D341Med (cell line): Measurements from ENCODE around the gene RASSF4.

ENCODE experiments used
- DNase-seq: peaks from one replicate; pipeline ENCODE4 v3.0.0; 2012; ENCODE audit warnings: low spot score

Gene RASSF4

GRCh38 chr10:44959247-44960087 is at the start of gene RASSF4:
Gene RASSF4, plus strand, starts transcription at chr10:44959802. Its CDS starts 10,401 bp downstream, at chr10:44970203.
- peak; percentile 100 for DNase-seq

GRCh38 chr10:44909910-44910309 is 49.7 kb upstream of the RASSF4 start:
- no peak for DNase-seq

GRCh38 chr10:44910602-44911001 is 49.0 kb upstream of the RASSF4 start:
- DNase-seq: no peak

- no peak for DNase-seq
Measured at GRCh38 chr10:44911081-44911540, 48.5 kb upstream of the RASSF4 start, which contains the start of gene TMEM72. Gene TMEM72, plus strand, starts transcription at chr10:44911337. Its CDS starts 176 bp downstream, at chr10:44911513.

GRCh38 chr10:44911951-44912350 is 47.7 kb upstream of the RASSF4 start:
- DNase-seq: no peak

- DNase-seq: no peak
Measured at GRCh38 chr10:44913350-44914081, 46.1 kb upstream of the RASSF4 start.

GRCh38 chr10:44914891-44915290 is 44.7 kb upstream of the RASSF4 start:
- no peak for DNase-seq

GRCh38 chr10:44916429-44916828 is 43.2 kb upstream of the RASSF4 start:
- DNase-seq: no peak

- no peak for DNase-seq
Measured at GRCh38 chr10:44917848-44918247, 41.8 kb upstream of the RASSF4 start.

- DNase-seq: no peak
Measured at GRCh38 chr10:44920252-44920651, 39.4 kb upstream of the RASSF4 start.

- DNase-seq: no peak
Measured at GRCh38 chr10:44921061-44921460, 38.5 kb upstream of the RASSF4 start.

GRCh38 chr10:44921506-44921905 is 38.1 kb upstream of the RASSF4 start:
- no peak for DNase-seq

- no peak for DNase-seq
Measured at GRCh38 chr10:44922021-44922420, 37.6 kb upstream of the RASSF4 start.

GRCh38 chr10:44922796-44923545 is 36.6 kb upstream of the RASSF4 start:
- no peak for DNase-seq

- no peak for DNase-seq
Measured at GRCh38 chr10:44923611-44924010, 36.0 kb upstream of the RASSF4 start.

- peak; percentile 22 for DNase-seq
Measured at GRCh38 chr10:44924261-44925040, 35.2 kb upstream of the RASSF4 start.

- no peak for DNase-seq
Measured at GRCh38 chr10:44925224-44925623, 34.4 kb upstream of the RASSF4 start.

- DNase-seq: no peak
Measured at GRCh38 chr10:44925811-44926750, 33.5 kb upstream of the RASSF4 start.

- DNase-seq: no peak
Measured at GRCh38 chr10:44926751-44927351, 32.8 kb upstream of the RASSF4 start.

- DNase-seq: no peak
Measured at GRCh38 chr10:44927352-44927751, 32.2 kb upstream of the RASSF4 start.
